ENCODE results near the gene C18orf63.

GRCh38 chr18:74399091-74399887 is 83.7 kb downstream of the C18orf63 start:
- no peak for TF ChIP-seq CTCF (IDR thresholded peaks at IDR 0.05)
- no peak for TF ChIP-seq POLR2A (IDR thresholded peaks at IDR 0.05; ENCODE audit: low read depth)
- TF ChIP-seq POLR2AphosphoS5 (IDR thresholded peaks at IDR 0.05), result no peak
- no peak for TF ChIP-seq EP300 (IDR thresholded peaks at IDR 0.05)
